Limb (tissue), 2 donors: ENCODE measurements around the gene GEMIN7.

Experiments used
- DNase-seq, 2 donors: peaks; one replicate each; pipeline ENCODE4 v3.0.0-alpha.2; 2016; ENCODE audit errors: extremely low spot score in 2 of 2

The GEMIN7 gene

GRCh38 chr19:45087531-45087930, 8.5 kb downstream of the GEMIN7 start:
- no peak for DNase-seq

- no peak for DNase-seq
Observed at GRCh38 chr19:45090034-45090433, 11.0 kb downstream of the GEMIN7 start.

- DNase-seq, result no peak
Observed at GRCh38 chr19:45090606-45091005, 11.5 kb downstream of the GEMIN7 start.

GRCh38 chr19:45091031-45091923, 12.2 kb downstream of the GEMIN7 start:
- DNase-seq, result peak; percentile 99

GRCh38 chr19:45092747-45093678, 14.0 kb downstream of the GEMIN7 start, which contains the start of gene PPP1R37:
PPP1R37 (plus strand) TSS chr19:45093179; CDS start chr19:45093326, 147 bp downstream.
- DNase-seq, result peak; percentile 94 to 98

- DNase-seq, result no peak
Observed at GRCh38 chr19:45094137-45094536, 15.1 kb downstream of the GEMIN7 start.

- DNase-seq, result no peak
Observed at GRCh38 chr19:45094707-45095106, 15.6 kb downstream of the GEMIN7 start.

GRCh38 chr19:45095496-45096413, 16.7 kb downstream of the GEMIN7 start:
- DNase-seq, result no peak

- no peak for DNase-seq
Observed at GRCh38 chr19:45096700-45097099, 17.6 kb downstream of the GEMIN7 start.

GRCh38 chr19:45097450-45097775, 18.4 kb downstream of the GEMIN7 start:
- no peak for DNase-seq

GRCh38 chr19:45097776-45098520, 18.9 kb downstream of the GEMIN7 start:
- no peak for DNase-seq

GRCh38 chr19:45098521-45099466, 19.7 kb downstream of the GEMIN7 start:
- DNase-seq, result no peak

- DNase-seq, result no peak
Observed at GRCh38 chr19:45099467-45100191, 20.6 kb downstream of the GEMIN7 start.

- no peak for DNase-seq
Observed at GRCh38 chr19:45100201-45100600, 21.1 kb downstream of the GEMIN7 start.

- no peak for DNase-seq
Observed at GRCh38 chr19:45100846-45101252, 21.8 kb downstream of the GEMIN7 start.

- DNase-seq, result no peak
Observed at GRCh38 chr19:45101806-45102205, 22.7 kb downstream of the GEMIN7 start.

- DNase-seq, result no peak
Observed at GRCh38 chr19:45102481-45102880, 23.4 kb downstream of the GEMIN7 start.

GRCh38 chr19:45103156-45103507, 24.1 kb downstream of the GEMIN7 start:
- DNase-seq, result no peak
